SK-N-SH treated with all-trans-retinoic acid at 6 μM for 48 hours (cell line): ENCODE measurements around the gene DENND1A.
"Not testable (repeated sequence)": the region's sequence is repeated elsewhere in the genome, so short reads cannot be mapped to it uniquely, and the experiment has no call there.

ENCODE experiments used
- ATAC-seq: fragments of 200-7000 bp; cut with Tn5 transposase; 3 replicates; pipeline ENCODE4 v1.9.1; 2020; ENCODE audit warnings: mild to moderate bottlenecking, moderate library complexity
- ARNTL ChIP-seq: fragments of 450-650 bp; formaldehyde crosslinking; IDR thresholded peaks from 2 replicates; pipeline ENCODE4 v1.5.0; 2020; ENCODE audit warnings: low read depth, mild to moderate bottlenecking, moderate library complexity, borderline replicate concordance
- BACH2 ChIP-seq: fragments of 250-450 bp; sonication (Bioruptor Pico); IDR thresholded peaks from 2 replicates; pipeline ENCODE4 v1.9.0; 2021; ENCODE audit warnings: mild to moderate bottlenecking, borderline replicate concordance
- CSDC2 ChIP-seq: fragments of 250-450 bp; sonication (Bioruptor Pico); IDR thresholded peaks from 2 replicates; pipeline ENCODE4 v1.5.0; 2020; ENCODE audit warnings: mild to moderate bottlenecking, moderate library complexity
- ESRRG ChIP-seq: fragments of 250-450 bp; sonication (Bioruptor Pico); IDR thresholded peaks from 2 replicates; pipeline ENCODE4 v1.6.1; 2021; ENCODE audit warnings: mild to moderate bottlenecking
- GLIS3 ChIP-seq: fragments of 250-450 bp; sonication (Bioruptor Pico); IDR thresholded peaks from 2 replicates; pipeline ENCODE4 v1.5.0; 2020; ENCODE audit warnings: mild to moderate bottlenecking, moderate library complexity
- ISL1 ChIP-seq: fragments of 250-450 bp; sonication (Bioruptor Pico); IDR thresholded peaks from 2 replicates; pipeline ENCODE4 v2.1.2; 2022; ENCODE audit warnings: mild to moderate bottlenecking, moderate library complexity
- OSR1 ChIP-seq: fragments of 250-450 bp; sonication (Bioruptor Pico); IDR thresholded peaks from 2 replicates; pipeline ENCODE4 v1.8.0; 2022; ENCODE audit warnings: moderate library complexity, mild to moderate bottlenecking, inconsistent platforms
- PPARA ChIP-seq: fragments of 250-450 bp; sonication (Bioruptor Pico); IDR thresholded peaks from 2 replicates; pipeline ENCODE4 v1.5.0; 2020; ENCODE audit warnings: mild to moderate bottlenecking, borderline replicate concordance
- RARB ChIP-seq: fragments of 250-450 bp; sonication (Bioruptor Pico); IDR thresholded peaks from 2 replicates; pipeline ENCODE4 v1.8.0; 2021; ENCODE audit warnings: mild to moderate bottlenecking, moderate library complexity
- SNAI2 ChIP-seq: fragments of 250-450 bp; sonication (Bioruptor Pico); IDR thresholded peaks from 2 replicates; pipeline ENCODE4 v1.5.0; 2020; ENCODE audit warnings: mild to moderate bottlenecking, moderate library complexity
- TCF4 ChIP-seq: fragments of 250-450 bp; sonication (Bioruptor Pico); IDR thresholded peaks from 2 replicates; pipeline ENCODE4 v1.8.0; 2021; ENCODE audit warnings: mild to moderate bottlenecking, moderate library complexity, borderline replicate concordance
- TOX ChIP-seq: fragments of 250-450 bp; sonication (Bioruptor Pico); IDR thresholded peaks from 2 replicates; pipeline ENCODE4 v1.8.0; 2021; ENCODE audit warnings: mild to moderate bottlenecking, moderate library complexity, borderline replicate concordance
- ZFP3 ChIP-seq: fragments of 250-450 bp; sonication (Bioruptor Pico); IDR thresholded peaks from 2 replicates; pipeline ENCODE4 v1.5.0; 2020; ENCODE audit warnings: mild to moderate bottlenecking, moderate library complexity
- ZFP30 ChIP-seq: fragments of 450-650 bp; formaldehyde crosslinking; IDR thresholded peaks from 2 replicates; pipeline ENCODE4 v1.5.0; 2022; ENCODE audit warnings: mild to moderate bottlenecking, moderate library complexity
- ZNF565 ChIP-seq: fragments of 450-650 bp; formaldehyde crosslinking; conservative IDR thresholded peaks from 2 replicates; pipeline ENCODE4 v1.5.0; 2020; ENCODE audit warnings: low read depth, mild to moderate bottlenecking, moderate library complexity
- ZNF70 ChIP-seq: fragments of 450-650 bp; formaldehyde crosslinking; IDR thresholded peaks from 2 replicates; pipeline ENCODE4 v1.5.0; 2020; ENCODE audit warnings: mild to moderate bottlenecking, moderate library complexity
- ZNF8 ChIP-seq: fragments of 450-650 bp; formaldehyde crosslinking; IDR thresholded peaks from 2 replicates; pipeline ENCODE4 v1.5.0; 2020; ENCODE audit warnings: mild to moderate bottlenecking, moderate library complexity
- TF ChIP-seq, protein P1 (sequence below): fragments of 250-450 bp; sonication (Bioruptor Pico); IDR thresholded peaks from 2 replicates; pipeline ENCODE4 v1.8.0; 2020; ENCODE audit warnings: mild to moderate bottlenecking, moderate library complexity, borderline replicate concordance
- TF ChIP-seq, protein P2 (sequence below): fragments of 250-450 bp; sonication (Bioruptor Pico); IDR thresholded peaks from 2 replicates; pipeline ENCODE4 v1.5.1; 2020; ENCODE audit warnings: low read depth, mild to moderate bottlenecking, moderate library complexity
- TF ChIP-seq, protein P3 (sequence below): fragments of 250-450 bp; sonication (Bioruptor Pico); IDR thresholded peaks from 2 replicates; pipeline ENCODE4 v1.8.0; 2021; ENCODE audit warnings: low read depth, mild to moderate bottlenecking, moderate library complexity, borderline replicate concordance
- TF ChIP-seq, protein P4 (sequence below): fragments of 250-450 bp; sonication (Bioruptor Pico); IDR thresholded peaks from 2 replicates; pipeline ENCODE4 v1.5.1; 2021; ENCODE audit warnings: mild to moderate bottlenecking, moderate library complexity
- TF ChIP-seq, protein P5 (sequence below): fragments of 250-450 bp; sonication (Bioruptor Pico); IDR thresholded peaks from 2 replicates; pipeline ENCODE4 v1.5.0; 2020; ENCODE audit warnings: mild to moderate bottlenecking, moderate library complexity

The DENND1A gene

DNA sequence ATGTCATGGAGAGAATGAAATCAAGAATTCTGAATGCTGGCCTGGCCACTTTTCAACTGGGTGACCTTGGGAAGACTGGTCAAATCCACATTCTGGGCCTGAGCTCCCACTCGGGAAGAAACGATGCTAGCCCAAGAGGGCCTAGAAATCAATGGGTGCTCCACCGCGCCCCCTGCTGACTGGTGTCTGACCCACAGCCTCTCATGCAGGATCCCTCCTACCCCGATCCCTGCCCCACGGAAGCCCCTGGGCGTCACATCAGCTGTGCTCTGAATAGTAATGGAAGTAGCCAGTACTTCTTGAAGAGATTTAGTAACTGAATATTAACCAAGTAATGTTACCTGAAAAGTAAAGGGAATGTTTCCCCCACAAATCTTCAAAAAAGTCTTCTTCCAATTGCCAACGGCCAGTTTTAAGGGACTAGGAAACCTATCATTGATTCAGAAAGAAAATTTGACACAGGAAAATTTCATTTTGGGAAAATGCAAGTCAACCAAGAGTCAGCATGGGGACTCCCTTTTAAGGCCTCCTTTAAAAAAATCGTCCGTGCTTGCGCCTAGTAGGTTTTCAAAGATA is 530.0 kb downstream of the DENND1A start:
- TF ChIP-seq SNAI2 (CRISPR knock-in tag) (no peak), ZNF565 (CRISPR knock-in tag) (no peak), TCF4 (CRISPR knock-in tag) (no peak), ZFP3 (CRISPR knock-in tag) (no peak), ZNF8 (CRISPR knock-in tag) (no peak), ZFP30 (CRISPR knock-in tag) (no peak), ESRRG (CRISPR knock-in tag) (no peak), ZNF70 (CRISPR knock-in tag) (no peak), PPARA (CRISPR knock-in tag) (no peak), OSR1 (no peak), TOX (no peak), ISL1 (CRISPR knock-in tag) (no peak), CSDC2 (CRISPR knock-in tag) (no peak), ARNTL (CRISPR knock-in tag) (no peak), GLIS3 (CRISPR knock-in tag) (no peak)
- TF ChIP-seq, protein P1, sequence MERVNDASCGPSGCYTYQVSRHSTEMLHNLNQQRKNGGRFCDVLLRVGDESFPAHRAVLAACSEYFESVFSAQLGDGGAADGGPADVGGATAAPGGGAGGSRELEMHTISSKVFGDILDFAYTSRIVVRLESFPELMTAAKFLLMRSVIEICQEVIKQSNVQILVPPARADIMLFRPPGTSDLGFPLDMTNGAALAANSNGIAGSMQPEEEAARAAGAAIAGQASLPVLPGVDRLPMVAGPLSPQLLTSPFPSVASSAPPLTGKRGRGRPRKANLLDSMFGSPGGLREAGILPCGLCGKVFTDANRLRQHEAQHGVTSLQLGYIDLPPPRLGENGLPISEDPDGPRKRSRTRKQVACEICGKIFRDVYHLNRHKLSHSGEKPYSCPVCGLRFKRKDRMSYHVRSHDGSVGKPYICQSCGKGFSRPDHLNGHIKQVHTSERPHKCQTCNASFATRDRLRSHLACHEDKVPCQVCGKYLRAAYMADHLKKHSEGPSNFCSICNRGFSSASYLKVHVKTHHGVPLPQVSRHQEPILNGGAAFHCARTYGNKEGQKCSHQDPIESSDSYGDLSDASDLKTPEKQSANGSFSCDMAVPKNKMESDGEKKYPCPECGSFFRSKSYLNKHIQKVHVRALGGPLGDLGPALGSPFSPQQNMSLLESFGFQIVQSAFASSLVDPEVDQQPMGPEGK (CRISPR knock-in tag): no peak
- TF ChIP-seq, protein P2, sequence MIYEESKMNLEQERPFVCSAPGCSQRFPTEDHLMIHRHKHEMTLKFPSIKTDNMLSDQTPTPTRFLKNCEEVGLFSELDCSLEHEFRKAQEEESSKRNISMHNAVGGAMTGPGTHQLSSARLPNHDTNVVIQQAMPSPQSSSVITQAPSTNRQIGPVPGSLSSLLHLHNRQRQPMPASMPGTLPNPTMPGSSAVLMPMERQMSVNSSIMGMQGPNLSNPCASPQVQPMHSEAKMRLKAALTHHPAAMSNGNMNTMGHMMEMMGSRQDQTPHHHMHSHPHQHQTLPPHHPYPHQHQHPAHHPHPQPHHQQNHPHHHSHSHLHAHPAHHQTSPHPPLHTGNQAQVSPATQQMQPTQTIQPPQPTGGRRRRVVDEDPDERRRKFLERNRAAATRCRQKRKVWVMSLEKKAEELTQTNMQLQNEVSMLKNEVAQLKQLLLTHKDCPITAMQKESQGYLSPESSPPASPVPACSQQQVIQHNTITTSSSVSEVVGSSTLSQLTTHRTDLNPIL (CRISPR knock-in tag): no peak
- TF ChIP-seq, protein P3, sequence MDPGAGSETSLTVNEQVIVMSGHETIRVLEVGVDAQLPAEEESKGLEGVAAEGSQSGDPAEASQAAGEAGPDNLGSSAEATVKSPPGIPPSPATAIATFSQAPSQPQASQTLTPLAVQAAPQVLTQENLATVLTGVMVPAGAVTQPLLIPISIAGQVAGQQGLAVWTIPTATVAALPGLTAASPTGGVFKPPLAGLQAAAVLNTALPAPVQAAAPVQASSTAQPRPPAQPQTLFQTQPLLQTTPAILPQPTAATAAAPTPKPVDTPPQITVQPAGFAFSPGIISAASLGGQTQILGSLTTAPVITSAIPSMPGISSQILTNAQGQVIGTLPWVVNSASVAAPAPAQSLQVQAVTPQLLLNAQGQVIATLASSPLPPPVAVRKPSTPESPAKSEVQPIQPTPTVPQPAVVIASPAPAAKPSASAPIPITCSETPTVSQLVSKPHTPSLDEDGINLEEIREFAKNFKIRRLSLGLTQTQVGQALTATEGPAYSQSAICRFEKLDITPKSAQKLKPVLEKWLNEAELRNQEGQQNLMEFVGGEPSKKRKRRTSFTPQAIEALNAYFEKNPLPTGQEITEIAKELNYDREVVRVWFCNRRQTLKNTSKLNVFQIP (CRISPR knock-in tag): no peak
- TF ChIP-seq, protein P4, sequence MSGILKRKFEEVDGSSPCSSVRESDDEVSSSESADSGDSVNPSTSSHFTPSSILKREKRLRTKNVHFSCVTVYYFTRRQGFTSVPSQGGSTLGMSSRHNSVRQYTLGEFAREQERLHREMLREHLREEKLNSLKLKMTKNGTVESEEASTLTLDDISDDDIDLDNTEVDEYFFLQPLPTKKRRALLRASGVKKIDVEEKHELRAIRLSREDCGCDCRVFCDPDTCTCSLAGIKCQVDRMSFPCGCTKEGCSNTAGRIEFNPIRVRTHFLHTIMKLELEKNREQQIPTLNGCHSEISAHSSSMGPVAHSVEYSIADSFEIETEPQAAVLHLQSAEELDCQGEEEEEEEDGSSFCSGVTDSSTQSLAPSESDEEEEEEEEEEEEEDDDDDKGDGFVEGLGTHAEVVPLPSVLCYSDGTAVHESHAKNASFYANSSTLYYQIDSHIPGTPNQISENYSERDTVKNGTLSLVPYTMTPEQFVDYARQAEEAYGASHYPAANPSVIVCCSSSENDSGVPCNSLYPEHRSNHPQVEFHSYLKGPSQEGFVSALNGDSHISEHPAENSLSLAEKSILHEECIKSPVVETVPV (CRISPR knock-in tag): no peak
- no peak for ATAC-seq

DNA sequence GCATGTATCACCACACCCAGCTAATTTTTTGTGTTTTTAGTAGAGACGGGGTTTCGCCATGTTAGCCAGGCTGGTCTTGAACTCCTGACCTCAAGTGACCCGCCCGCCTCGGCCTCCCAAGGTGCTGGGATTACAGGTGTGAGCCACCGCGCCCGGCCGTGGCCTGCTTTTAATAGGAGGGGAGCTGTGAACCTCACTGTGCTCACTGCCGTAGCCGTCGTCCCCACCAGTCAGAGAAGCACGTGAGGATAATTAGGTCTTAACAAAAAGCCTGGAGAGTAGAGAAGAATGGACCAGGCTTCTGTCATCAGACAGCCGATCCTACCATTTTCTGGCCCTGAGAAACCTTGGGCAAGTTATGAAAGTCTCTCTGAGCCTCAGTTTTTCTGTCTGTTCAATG is 531.0 kb downstream of the DENND1A start:
- not testable (repeated sequence) for ATAC-seq

DNA sequence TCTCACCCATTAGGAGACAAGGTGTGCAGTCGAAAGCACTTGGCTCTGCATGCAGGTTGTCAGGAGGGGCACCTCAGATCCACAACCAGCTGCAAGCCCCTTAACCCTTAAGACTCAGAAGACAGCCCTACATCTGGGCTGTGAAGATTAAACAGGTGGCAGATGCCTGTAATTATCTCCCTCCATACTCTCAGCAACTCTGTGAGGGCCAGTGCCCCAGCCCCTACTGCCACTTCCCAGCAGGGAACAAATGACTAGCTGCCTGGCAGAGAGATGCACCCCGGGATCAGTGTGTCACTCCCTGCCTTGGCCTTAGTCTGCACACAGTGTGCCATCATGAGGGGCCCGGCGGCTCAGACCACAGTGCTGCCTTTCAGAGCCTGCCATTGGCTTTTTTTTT is 532.0 kb downstream of the DENND1A start:
- no peak for ATAC-seq
- TF ChIP-seq RARB (CRISPR knock-in tag) (no peak), CSDC2 (CRISPR knock-in tag) (no peak), ZNF70 (CRISPR knock-in tag) (no peak), BACH2 (no peak), ZFP3 (CRISPR knock-in tag) (no peak), TOX (no peak), SNAI2 (CRISPR knock-in tag) (no peak)
- TF ChIP-seq, all 23 proteins: peak for 0

DNA sequence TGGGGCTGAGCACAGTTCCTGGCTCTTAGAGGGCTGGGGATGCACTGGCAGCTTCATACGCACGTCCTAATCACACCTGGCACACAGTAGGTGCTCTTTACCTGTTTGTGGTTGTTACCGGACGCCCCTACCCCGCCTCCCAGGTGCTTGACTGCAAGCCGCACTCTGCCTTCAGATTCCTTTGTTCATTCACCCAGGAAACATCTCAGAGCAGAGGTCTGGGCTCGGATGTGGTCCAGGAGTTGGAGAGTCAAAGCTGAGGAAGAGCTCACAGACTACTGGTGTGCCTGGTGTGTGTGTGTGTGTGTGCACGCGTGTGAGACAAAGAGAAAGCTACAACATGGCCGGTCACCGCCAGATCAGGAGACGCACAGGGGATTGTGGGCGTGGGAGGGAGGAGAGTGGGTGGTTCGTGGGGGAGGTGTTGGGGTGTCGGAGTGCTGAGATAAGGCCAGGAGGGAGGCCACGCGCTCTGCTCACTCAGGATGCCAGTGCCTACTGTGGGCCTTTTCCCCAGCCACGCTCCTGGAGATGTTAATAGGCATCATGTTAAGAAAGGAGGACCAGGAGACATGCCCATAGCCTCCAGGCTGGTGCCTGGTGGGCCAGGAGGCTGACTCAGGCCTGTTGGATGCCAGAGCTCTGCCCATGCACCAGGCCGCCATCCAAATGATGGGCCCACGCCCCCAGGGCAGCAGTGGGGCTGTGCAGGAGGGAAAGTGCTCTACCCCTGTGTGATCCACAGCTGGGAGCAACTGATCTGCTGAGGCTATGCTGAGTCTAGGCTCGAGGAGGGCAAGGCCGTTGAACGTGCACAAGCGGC is 534.0 kb downstream of the DENND1A start:
- TF ChIP-seq ESRRG (CRISPR knock-in tag) (no peak), TOX (no peak), PPARA (CRISPR knock-in tag) (no peak), TCF4 (CRISPR knock-in tag) (no peak), ZFP3 (CRISPR knock-in tag) (no peak), BACH2 (no peak), RARB (CRISPR knock-in tag) (no peak)
- TF ChIP-seq, protein P4 (CRISPR knock-in tag): no peak
- TF ChIP-seq, protein P2 (CRISPR knock-in tag): no peak
- TF ChIP-seq, protein P5, sequence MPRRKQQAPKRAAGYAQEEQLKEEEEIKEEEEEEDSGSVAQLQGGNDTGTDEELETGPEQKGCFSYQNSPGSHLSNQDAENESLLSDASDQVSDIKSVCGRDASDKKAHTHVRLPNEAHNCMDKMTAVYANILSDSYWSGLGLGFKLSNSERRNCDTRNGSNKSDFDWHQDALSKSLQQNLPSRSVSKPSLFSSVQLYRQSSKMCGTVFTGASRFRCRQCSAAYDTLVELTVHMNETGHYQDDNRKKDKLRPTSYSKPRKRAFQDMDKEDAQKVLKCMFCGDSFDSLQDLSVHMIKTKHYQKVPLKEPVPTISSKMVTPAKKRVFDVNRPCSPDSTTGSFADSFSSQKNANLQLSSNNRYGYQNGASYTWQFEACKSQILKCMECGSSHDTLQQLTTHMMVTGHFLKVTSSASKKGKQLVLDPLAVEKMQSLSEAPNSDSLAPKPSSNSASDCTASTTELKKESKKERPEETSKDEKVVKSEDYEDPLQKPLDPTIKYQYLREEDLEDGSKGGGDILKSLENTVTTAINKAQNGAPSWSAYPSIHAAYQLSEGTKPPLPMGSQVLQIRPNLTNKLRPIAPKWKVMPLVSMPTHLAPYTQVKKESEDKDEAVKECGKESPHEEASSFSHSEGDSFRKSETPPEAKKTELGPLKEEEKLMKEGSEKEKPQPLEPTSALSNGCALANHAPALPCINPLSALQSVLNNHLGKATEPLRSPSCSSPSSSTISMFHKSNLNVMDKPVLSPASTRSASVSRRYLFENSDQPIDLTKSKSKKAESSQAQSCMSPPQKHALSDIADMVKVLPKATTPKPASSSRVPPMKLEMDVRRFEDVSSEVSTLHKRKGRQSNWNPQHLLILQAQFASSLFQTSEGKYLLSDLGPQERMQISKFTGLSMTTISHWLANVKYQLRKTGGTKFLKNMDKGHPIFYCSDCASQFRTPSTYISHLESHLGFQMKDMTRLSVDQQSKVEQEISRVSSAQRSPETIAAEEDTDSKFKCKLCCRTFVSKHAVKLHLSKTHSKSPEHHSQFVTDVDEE (CRISPR knock-in tag): no peak
- TF ChIP-seq, all 23 proteins: peak for 0
- no peak; the same call in none of the 3 replicates for ATAC-seq
